Hepatocyte (in vitro differentiated cells): ENCODE results near the gene PROC. TPM values are rescaled to one million over a fixed set of nuclear protein-coding genes. Genes with fewer than 3 reads are reported as not detected.

Experiments
- DNase-seq: peaks from one replicate; pipeline ENCODE4 v3.0.0-alpha.2; 2016; ENCODE audit warnings: low spot score
- H2AFZ ChIP-seq: fragments of 200-600 bp; sonication (generic); 2 replicates; pipeline ENCODE4 v1.6.0; 2016; ENCODE audit warnings: antibody characterized with exemption, mild to moderate bottlenecking
- H3K27ac ChIP-seq: fragments of 200-600 bp; sonication (generic); 2 replicates; pipeline ENCODE4 v1.5.1; 2016; ENCODE audit warnings: mild to moderate bottlenecking
- H3K27me3 ChIP-seq: fragments of 200-600 bp; sonication (generic); 2 replicates; pipeline ENCODE4 v1.6.1; 2016
- H3K36me3 ChIP-seq: fragments of 200-600 bp; sonication (generic); replicated peaks from 2 replicates; pipeline ENCODE4 v1.5.1; 2016; ENCODE audit warnings: low read depth; ENCODE audit not compliant: insufficient read depth
- H3K4me1 ChIP-seq: fragments of 200-600 bp; sonication (generic); 2 replicates; pipeline ENCODE4 v1.5.1; 2016; ENCODE audit warnings: mild to moderate bottlenecking, moderate library complexity; ENCODE audit not compliant: insufficient read depth
- H3K4me2 ChIP-seq: fragments of 200-600 bp; sonication (generic); 2 replicates; pipeline ENCODE4 v1.6.0; 2016
- H3K4me3 ChIP-seq: fragments of 200-600 bp; sonication (generic); 2 replicates; pipeline ENCODE4 v1.5.1; 2016; ENCODE audit warnings: mild to moderate bottlenecking
- H3K79me2 ChIP-seq: fragments of 200-600 bp; sonication (generic); 2 replicates; pipeline ENCODE4 v1.6.0; 2017; ENCODE audit warnings: mild to moderate bottlenecking
- H3K9me2 ChIP-seq: fragments of 200-600 bp; sonication (generic); replicated peaks from 2 replicates; pipeline ENCODE4 v1.6.0; 2017; ENCODE audit warnings: mild to moderate bottlenecking; ENCODE audit not compliant: insufficient read depth
- H3K9me3 ChIP-seq: fragments of 200-600 bp; sonication (generic); 2 replicates; pipeline ENCODE4 v1.5.1; 2016; ENCODE audit warnings: low read depth, mild to moderate bottlenecking
- H4K20me1 ChIP-seq: fragments of 200-600 bp; sonication (generic); 2 replicates; pipeline ENCODE4 v1.6.0; 2016; ENCODE audit warnings: mild to moderate bottlenecking; ENCODE audit not compliant: insufficient read depth, poor library complexity, severe bottlenecking
- EZH2 ChIP-seq: fragments of 200-600 bp; sonication (generic); IDR thresholded peaks from 2 replicates; pipeline ENCODE4 v1.6.1; 2016; ENCODE audit warnings: antibody characterized with exemption, mild to moderate bottlenecking, borderline replicate concordance
- EZH2phosphoT487 ChIP-seq: fragments of 200-600 bp; sonication (generic); IDR thresholded peaks from one replicate; pipeline ENCODE4 v1.6.1; 2018; ENCODE audit warnings: antibody characterized with exemption, mild to moderate bottlenecking, low read depth, moderate library complexity; ENCODE audit not compliant: unreplicated experiment, severe bottlenecking
- WGBS: methylation state at CpG from one replicate; pipeline ENCODE4 v1.1.6; 2016; ENCODE audit warnings: low lambda C conversion rate; ENCODE audit errors: missing lambda C conversion rate; 5-methylcytosine and 5-hydroxymethylcytosine counted together
- polyA plus RNA-seq: library from polyadenylated mRNA; unstranded; fragments of >200 nt; fragmentation: Nextera tagmentation; extraction: Ambion mirVana; gene quantifications from 2 replicates; pipeline ENCODE4 v1.2.1, GENCODE V29; 2016
- total RNA-seq: library from RNA; depleted of rRNA; stranded (reverse); fragments of >200 nt; gene quantifications from 2 replicates; pipeline ENCODE4 v1.2.3, GENCODE V29; 2014
- TF ChIP-seq, protein P1 (sequence below): fragments of 200-600 bp; sonication (generic); IDR thresholded peaks from 2 replicates; pipeline ENCODE4 v1.5.1; 2016; ENCODE audit warnings: antibody characterized with exemption, mild to moderate bottlenecking; ENCODE audit not compliant: poor library complexity

Gene PROC
- total and polyA plus RNA-seq, 2 experiments from 2014 or later, result 42.6 to 70.2 TPM

DNA sequence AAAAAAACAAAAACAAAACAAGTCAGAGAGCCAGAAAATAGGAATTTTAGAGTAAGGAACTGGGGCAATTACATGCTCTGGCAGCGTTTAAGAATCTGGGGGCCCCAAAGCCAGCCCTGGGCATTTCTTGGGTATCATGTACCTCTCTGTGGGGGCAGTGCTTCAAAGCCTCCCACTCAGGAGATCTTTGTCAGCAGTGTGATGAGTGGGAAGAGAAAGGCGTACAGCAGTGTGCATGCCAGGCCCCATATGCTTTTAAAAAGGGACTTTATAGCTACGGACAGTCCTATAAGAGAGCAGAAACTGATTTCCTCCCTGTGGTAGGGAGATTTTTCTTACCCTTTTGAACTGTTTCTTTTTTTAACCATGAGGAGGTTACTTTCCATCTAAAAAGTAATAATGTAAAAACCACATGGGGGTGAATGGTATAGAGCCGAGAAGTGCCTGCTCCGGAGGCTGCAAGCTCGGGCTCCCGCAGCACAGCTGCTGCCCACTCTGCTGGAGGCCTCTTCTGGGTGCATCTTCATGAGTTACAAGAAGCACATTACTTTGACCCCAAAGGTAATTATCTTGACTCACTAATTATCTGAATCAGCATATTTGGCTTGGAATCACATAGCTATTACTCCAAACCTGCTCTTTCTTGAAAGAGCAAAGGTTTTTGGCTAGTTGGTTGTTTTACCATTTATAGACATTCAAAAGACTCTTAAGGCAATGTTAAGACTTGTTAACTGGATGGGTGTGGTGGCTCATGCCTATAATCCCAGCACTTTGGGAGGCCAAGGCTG, 46.4 kb downstream of the PROC start:
- Histone ChIP-seq H3K9me3 (no peaks in the 10 kb centered on the region), H2AFZ (no peak overlapping the region), H3K9me2 (no peaks in the 10 kb centered on the region), H4K20me1 (no peaks in the 10 kb centered on the region), H3K79me2 (no peaks in the 10 kb centered on the region), H3K4me3 (no peak overlapping the region), H3K4me1 (no peaks in the 10 kb centered on the region), H3K27ac (no peak overlapping the region), H3K36me3 (no peaks in the 10 kb centered on the region), H3K27me3 (no peaks in the 10 kb centered on the region), H3K4me2 (no peak overlapping the region)
- 92% methylated on average over 7 of the region's 7 CpGs for WGBS
- TF ChIP-seq, protein P1, sequence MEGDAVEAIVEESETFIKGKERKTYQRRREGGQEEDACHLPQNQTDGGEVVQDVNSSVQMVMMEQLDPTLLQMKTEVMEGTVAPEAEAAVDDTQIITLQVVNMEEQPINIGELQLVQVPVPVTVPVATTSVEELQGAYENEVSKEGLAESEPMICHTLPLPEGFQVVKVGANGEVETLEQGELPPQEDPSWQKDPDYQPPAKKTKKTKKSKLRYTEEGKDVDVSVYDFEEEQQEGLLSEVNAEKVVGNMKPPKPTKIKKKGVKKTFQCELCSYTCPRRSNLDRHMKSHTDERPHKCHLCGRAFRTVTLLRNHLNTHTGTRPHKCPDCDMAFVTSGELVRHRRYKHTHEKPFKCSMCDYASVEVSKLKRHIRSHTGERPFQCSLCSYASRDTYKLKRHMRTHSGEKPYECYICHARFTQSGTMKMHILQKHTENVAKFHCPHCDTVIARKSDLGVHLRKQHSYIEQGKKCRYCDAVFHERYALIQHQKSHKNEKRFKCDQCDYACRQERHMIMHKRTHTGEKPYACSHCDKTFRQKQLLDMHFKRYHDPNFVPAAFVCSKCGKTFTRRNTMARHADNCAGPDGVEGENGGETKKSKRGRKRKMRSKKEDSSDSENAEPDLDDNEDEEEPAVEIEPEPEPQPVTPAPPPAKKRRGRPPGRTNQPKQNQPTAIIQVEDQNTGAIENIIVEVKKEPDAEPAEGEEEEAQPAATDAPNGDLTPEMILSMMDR, result no peak
- TF ChIP-seq EZH2phosphoT487 (no peak), EZH2 (no peak)
- DNase-seq, result no peak

DNA sequence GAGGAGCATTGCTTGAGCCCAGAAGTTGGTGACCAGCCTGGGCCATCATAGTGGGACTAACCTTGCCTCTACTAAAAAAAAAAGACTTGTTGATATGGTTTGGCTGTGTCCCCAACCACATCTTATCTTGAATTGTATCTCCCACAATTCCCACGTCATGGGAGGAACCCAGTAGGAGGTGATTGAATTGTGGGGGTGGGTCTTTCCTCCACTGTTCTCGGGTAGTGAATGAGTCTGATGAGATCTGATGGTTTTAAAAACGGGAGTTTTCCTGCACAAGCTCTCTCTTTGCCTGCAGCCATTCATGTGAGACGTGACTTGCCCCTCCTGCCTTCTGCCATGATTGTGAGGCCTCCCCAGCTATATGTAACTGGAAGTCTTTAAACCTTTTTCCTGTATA, 47.0 kb downstream of the PROC start:
- 81% methylated on average over 4 of the region's 4 CpGs for WGBS
- no peak for DNase-seq
- no peaks in the 10 kb centered on the region for H3K27me3 ChIP-seq
- no peaks in the 10 kb centered on the region for H3K9me2 ChIP-seq
- H3K4me3 ChIP-seq, result no peak overlapping the region
- H3K4me2 ChIP-seq, result no peak overlapping the region
- H3K79me2 ChIP-seq, result no peaks in the 10 kb centered on the region
- H3K4me1 ChIP-seq, result no peaks in the 10 kb centered on the region
- no peak overlapping the region for H3K27ac ChIP-seq
- H3K36me3 ChIP-seq, result no peaks in the 10 kb centered on the region
- H3K9me3 ChIP-seq, result no peaks in the 10 kb centered on the region
- TF ChIP-seq, protein P1, result no peak
- no peak for TF ChIP-seq EZH2
- no peak overlapping the region for H2AFZ ChIP-seq
- H4K20me1 ChIP-seq, result no peaks in the 10 kb centered on the region

DNA sequence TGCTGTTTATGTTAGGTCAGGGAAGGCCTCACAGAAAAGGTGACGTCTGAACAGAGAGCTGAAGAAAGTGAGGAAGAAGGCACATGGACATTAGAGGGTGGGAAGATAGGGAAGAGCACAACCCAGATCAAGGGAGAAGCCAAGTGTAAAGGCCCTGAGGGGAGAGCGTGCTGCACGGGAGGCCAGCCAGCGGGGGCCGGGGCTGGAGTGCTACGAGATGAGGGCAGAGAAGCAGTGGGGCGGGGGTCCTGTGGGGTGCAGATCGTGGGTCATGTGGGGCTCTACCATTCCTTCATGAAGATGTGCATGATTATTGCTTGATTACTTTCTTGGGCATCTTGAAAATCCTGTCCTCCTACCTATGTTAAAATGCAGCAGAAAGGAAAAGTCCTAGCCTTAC, 50.8 kb downstream of the PROC start:
- WGBS, result 82% methylated on average over 7 of the region's 8 CpGs
- Histone ChIP-seq H3K36me3 (no peaks in the 10 kb centered on the region), H3K27me3 (no peaks in the 10 kb centered on the region)

More for the DNA sequence above, 50.8 kb downstream of the PROC start:
- Histone ChIP-seq H4K20me1 (no peaks in the 10 kb centered on the region), H3K4me1 (no peaks in the 10 kb centered on the region), H3K27ac (no peak overlapping the region), H2AFZ (no peak overlapping the region), H3K9me2 (no peaks in the 10 kb centered on the region), H3K79me2 (no peaks in the 10 kb centered on the region), H3K4me3 (no peak overlapping the region), H3K4me2 (no peak overlapping the region), H3K9me3 (no peaks in the 10 kb centered on the region)
- no peak for TF ChIP-seq EZH2phosphoT487
- TF ChIP-seq, protein P1, result no peak
- TF ChIP-seq EZH2, result no peak
- DNase-seq, result no peak
